K562 (cell line): ENCODE results near the gene SYNGR3. TPM values are rescaled to one million over a fixed set of nuclear protein-coding genes. Genes with fewer than 3 reads are reported as not detected.

Experiments
- ATF7 ChIP-seq: fragments of 450-650 bp; IDR thresholded peaks from 2 replicates; pipeline ENCODE4 v1.7.1; 2014; ENCODE audit warnings: mild to moderate bottlenecking, moderate library complexity
- CTBP1 ChIP-seq: fragments of 450-650 bp; IDR thresholded peaks from 2 replicates; pipeline ENCODE4 v1.6.1; 2016; ENCODE audit warnings: borderline replicate concordance
- HNRNPH1 ChIP-seq: fragments of 200-400 bp; formaldehyde crosslinking; optimal IDR thresholded peaks from 2 replicates; pipeline ENCODE3; 2017; ENCODE audit warnings: low read depth, mild to moderate bottlenecking, low read length, moderate library complexity
- MAX ChIP-seq: sonication (generic); formaldehyde crosslinking; IDR thresholded peaks from 2 replicates; pipeline ENCODE4 v1.9.0; 2022; ENCODE audit warnings: mild to moderate bottlenecking, missing genetic modification reagents
- MNT ChIP-seq, 2 experiments: fragments of 450-650 bp; conservative IDR thresholded peaks; 2 replicates each; pipeline ENCODE4 v1.6.1; 2017; ENCODE audit warnings: mild to moderate bottlenecking in 2 of 2, moderate library complexity in 2 of 2
- NR3C1 ChIP-seq: sonication (generic); formaldehyde crosslinking; IDR thresholded peaks from 2 replicates; pipeline ENCODE4 v1.8.1; 2022; ENCODE audit warnings: missing genetic modification reagents
- RBBP5 ChIP-seq: fragments of 200-600 bp; sonication (generic); IDR thresholded peaks from 2 replicates; pipeline ENCODE4 v1.6.1; 2012; ENCODE audit warnings: borderline replicate concordance, mild to moderate bottlenecking, low read length, control low read depth, inconsistent platforms; ENCODE audit not compliant: insufficient read depth, poor library complexity, severe bottlenecking
- STAT5A ChIP-seq: IDR thresholded peaks from 2 replicates; pipeline ENCODE4 v1.6.1; 2012; ENCODE audit warnings: low read length, inconsistent platforms, borderline replicate concordance
- TBP ChIP-seq: optimal IDR thresholded peaks from 2 replicates; pipeline ENCODE3; 2011; ENCODE audit warnings: low read depth, low read length, improper control_type of control experiment
- U2AF1 ChIP-seq: fragments of 200-400 bp; formaldehyde crosslinking; optimal IDR thresholded peaks from 2 replicates; pipeline ENCODE3; 2017; ENCODE audit warnings: mild to moderate bottlenecking, low read depth, low read length, moderate library complexity
- ZNF174 ChIP-seq: fragments of 250-450 bp; sonication (Bioruptor Pico); IDR thresholded peaks from 2 replicates; pipeline ENCODE4 v1.4.0; 2020; ENCODE audit warnings: mild to moderate bottlenecking
- ZNF263 ChIP-seq: sonication (generic); formaldehyde crosslinking; IDR thresholded peaks from 2 replicates; pipeline ENCODE4 v1.8.0; 2022; ENCODE audit warnings: mild to moderate bottlenecking, missing genetic modification reagents, borderline replicate concordance
- polyA plus RNA-seq, 8 experiments: library from polyadenylated mRNA; depleted of rRNA in 4 of 8; stranded (reverse) in 5 of 8; unstranded in 3 of 8; fragments of >200 nt; fragmentation: Nextera tagmentation in 2 of 8; fragmentation: Illumina TruSeq in 1 of 8; extraction: Ambion mirVana in 2 of 8; extraction: Trizol in 1 of 8; gene quantifications; 2 replicates each; pipeline versions ENCODE4 v1.2.1 to v1.2.3, GENCODE V29; 2011 to 2014; ENCODE audit warnings: inconsistent platforms in 1 of 8, missing spikeins in 1 of 8
- total RNA-seq, 7 experiments: library from RNA; depleted of rRNA in 6 of 7; stranded (reverse); fragments of >200 nt in 6 of 7; fragmentation: Illumina TruSeq in 2 of 7; extraction: Trizol in 2 of 7; gene quantifications; 2 replicates each; pipeline versions ENCODE4 v1.2.1 to v1.2.3, GENCODE V29; 2011 to 2021; ENCODE audit warnings: low replicate concordance in 1 of 7
- TF ChIP-seq, protein P1 (sequence below): fragments of 450-650 bp; IDR thresholded peaks from 2 replicates; pipeline ENCODE4 v1.6.1; 2014; ENCODE audit warnings: low read depth, mild to moderate bottlenecking, moderate library complexity, borderline replicate concordance
- TF ChIP-seq, protein P2 (sequence below): fragments of 450-650 bp; IDR thresholded peaks from 2 replicates; pipeline ENCODE4 v1.6.1; 2018; ENCODE audit not compliant: partially characterized antibody
- TF ChIP-seq, protein P3 (sequence below): fragments of 200-800 bp; sonication (Bioruptor generic); IDR thresholded peaks from 2 replicates; pipeline ENCODE4 v1.6.1; 2017; ENCODE audit warnings: missing genetic modification characterization, missing compliant biosample characterization

SYNGR3 gene
- total and polyA plus RNA-seq, 9 of the 15 experiments (the other 6 are each of a cell fraction or from before 2014, with no cell fraction given), result 3.7 to 69.2 (median 36.3) TPM

GRCh38 chr16:1992704-1993317 lies 3.0 kb downstream of the SYNGR3 start (continued):
- TF ChIP-seq MNT (conservative IDR thresholded peaks at IDR 0.05), result peak in 1 of 2 experiments; percentile 47; a peak in 3 of 4 replicates
- TF ChIP-seq, protein P1, sequence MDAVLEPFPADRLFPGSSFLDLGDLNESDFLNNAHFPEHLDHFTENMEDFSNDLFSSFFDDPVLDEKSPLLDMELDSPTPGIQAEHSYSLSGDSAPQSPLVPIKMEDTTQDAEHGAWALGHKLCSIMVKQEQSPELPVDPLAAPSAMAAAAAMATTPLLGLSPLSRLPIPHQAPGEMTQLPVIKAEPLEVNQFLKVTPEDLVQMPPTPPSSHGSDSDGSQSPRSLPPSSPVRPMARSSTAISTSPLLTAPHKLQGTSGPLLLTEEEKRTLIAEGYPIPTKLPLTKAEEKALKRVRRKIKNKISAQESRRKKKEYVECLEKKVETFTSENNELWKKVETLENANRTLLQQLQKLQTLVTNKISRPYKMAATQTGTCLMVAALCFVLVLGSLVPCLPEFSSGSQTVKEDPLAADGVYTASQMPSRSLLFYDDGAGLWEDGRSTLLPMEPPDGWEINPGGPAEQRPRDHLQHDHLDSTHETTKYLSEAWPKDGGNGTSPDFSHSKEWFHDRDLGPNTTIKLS, result peak; percentile 68; the same call in 1 of the 2 replicates
- peak; percentile 37 for TF ChIP-seq RBBP5
- TF ChIP-seq CTBP1, result 0 out of 2 replicates have a peak, but pooled peaks have one; percentile 65
- no peak for TF ChIP-seq HNRNPH1
- TF ChIP-seq ATF7, result 0 out of 2 replicates have a peak, but pooled peaks have one; percentile 18
- TF ChIP-seq, protein P2, sequence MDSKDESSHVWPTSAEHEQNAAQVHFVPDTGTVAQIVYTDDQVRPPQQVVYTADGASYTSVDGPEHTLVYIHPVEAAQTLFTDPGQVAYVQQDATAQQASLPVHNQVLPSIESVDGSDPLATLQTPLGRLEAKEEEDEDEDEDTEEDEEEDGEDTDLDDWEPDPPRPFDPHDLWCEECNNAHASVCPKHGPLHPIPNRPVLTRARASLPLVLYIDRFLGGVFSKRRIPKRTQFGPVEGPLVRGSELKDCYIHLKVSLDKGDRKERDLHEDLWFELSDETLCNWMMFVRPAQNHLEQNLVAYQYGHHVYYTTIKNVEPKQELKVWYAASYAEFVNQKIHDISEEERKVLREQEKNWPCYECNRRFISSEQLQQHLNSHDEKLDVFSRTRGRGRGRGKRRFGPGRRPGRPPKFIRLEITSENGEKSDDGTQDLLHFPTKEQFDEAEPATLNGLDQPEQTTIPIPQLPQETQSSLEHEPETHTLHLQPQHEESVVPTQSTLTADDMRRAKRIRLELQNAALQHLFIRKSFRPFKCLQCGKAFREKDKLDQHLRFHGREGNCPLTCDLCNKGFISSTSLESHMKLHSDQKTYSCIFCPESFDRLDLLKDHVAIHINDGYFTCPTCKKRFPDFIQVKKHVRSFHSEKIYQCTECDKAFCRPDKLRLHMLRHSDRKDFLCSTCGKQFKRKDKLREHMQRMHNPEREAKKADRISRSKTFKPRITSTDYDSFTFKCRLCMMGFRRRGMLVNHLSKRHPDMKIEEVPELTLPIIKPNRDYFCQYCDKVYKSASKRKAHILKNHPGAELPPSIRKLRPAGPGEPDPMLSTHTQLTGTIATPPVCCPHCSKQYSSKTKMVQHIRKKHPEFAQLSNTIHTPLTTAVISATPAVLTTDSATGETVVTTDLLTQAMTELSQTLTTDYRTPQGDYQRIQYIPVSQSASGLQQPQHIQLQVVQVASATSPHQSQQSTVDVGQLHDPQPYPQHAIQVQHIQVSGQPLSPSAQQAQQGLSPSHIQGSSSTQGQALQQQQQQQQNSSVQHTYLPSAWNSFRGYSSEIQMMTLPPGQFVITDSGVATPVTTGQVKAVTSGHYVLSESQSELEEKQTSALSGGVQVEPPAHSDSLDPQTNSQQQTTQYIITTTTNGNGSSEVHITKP, result no peak
- peak; percentile 0 for TF ChIP-seq TBP
- TF ChIP-seq U2AF1, result peak; percentile 35
- TF ChIP-seq STAT5A, result no peak
- TF ChIP-seq MAX (CRISPR knock-in tag), result peak; percentile 50; the same call in 1 of the 2 replicates
- 0 out of 2 replicates have a peak, but pooled peaks have one; percentile 1 for TF ChIP-seq ZNF263
- TF ChIP-seq, protein P3, sequence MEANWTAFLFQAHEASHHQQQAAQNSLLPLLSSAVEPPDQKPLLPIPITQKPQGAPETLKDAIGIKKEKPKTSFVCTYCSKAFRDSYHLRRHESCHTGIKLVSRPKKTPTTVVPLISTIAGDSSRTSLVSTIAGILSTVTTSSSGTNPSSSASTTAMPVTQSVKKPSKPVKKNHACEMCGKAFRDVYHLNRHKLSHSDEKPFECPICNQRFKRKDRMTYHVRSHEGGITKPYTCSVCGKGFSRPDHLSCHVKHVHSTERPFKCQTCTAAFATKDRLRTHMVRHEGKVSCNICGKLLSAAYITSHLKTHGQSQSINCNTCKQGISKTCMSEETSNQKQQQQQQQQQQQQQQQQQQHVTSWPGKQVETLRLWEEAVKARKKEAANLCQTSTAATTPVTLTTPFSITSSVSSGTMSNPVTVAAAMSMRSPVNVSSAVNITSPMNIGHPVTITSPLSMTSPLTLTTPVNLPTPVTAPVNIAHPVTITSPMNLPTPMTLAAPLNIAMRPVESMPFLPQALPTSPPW (CRISPR knock-in tag), result peak; percentile 48; the same call in 1 of the 2 replicates
- TF ChIP-seq ZNF174, result no peak
- TF ChIP-seq NR3C1 (CRISPR knock-in tag), result no peak
